Measurements from ENCODE around the gene PHYHIPL. TPM values are rescaled to one million over a fixed set of nuclear protein-coding genes. Genes with fewer than 3 reads are reported as not detected.
A peak's percentile ranks its signal among the peaks of the same experiment; 100 is the strongest.

The PHYHIPL gene
- total RNA-seq: not detected

GRCh38 chr10:59176241-59177030 lies at the start of gene PHYHIPL:
Gene PHYHIPL (plus strand): TSS chr10:59176643. CDS start chr10:59176854, 211 bp downstream.
- POLR2A ChIA-PET: no interaction called here
- no peaks in the 10 kb centered on the region for H3K36me3 Mint-ChIP-seq (ENCODE audit: low read depth)
- intact Hi-C loops (cut with micrococcal nuclease): no loop called here
- H3K4me3 Mint-ChIP-seq: no peak within 1 kb of the TSS
- H3K27ac Mint-ChIP-seq: no peak within 1 kb of the TSS
- peaks cover 1% of the 10 kb centered on the region for H3K9me3 Mint-ChIP-seq
- no peak for TF ChIP-seq CTCF (IDR thresholded peaks at IDR 0.05)
- DNase-seq (peak; percentile 2), ATAC-seq (no peak)
- CTCF ChIA-PET: no interaction called here
- peaks cover 20% of the 10 kb centered on the region for H3K27me3 Mint-ChIP-seq
- peaks cover 3% of the 10 kb centered on the region for H3K4me1 Mint-ChIP-seq (ENCODE audit: low read depth)

- H3K36me3 Mint-ChIP-seq (ENCODE audit: low read depth): no peaks in the 10 kb centered on the region
- no peak for TF ChIP-seq CTCF (IDR thresholded peaks at IDR 0.05)
- ChIA-PET POLR2A (no interaction called here), CTCF (no interaction called here)
- no peak overlapping the region for H3K4me3 Mint-ChIP-seq
- H3K27me3 Mint-ChIP-seq: no peaks in the 10 kb centered on the region
- intact Hi-C loops (cut with micrococcal nuclease): no loop called here
- no peak for ATAC-seq
- H3K27ac Mint-ChIP-seq: no peak overlapping the region
- H3K4me1 Mint-ChIP-seq (ENCODE audit: low read depth): no peaks in the 10 kb centered on the region
- H3K9me3 Mint-ChIP-seq: no peaks in the 10 kb centered on the region
- no peak for DNase-seq
These were observed 49.5 kb upstream of the PHYHIPL start for GRCh38 chr10:59126991-59127390.

- Mint-ChIP-seq H3K9me3 (no peaks in the 10 kb centered on the region), H3K4me3 (no peak overlapping the region), H3K36me3 (ENCODE audit: low read depth) (no peaks in the 10 kb centered on the region), H3K27ac (no peak overlapping the region), H3K4me1 (ENCODE audit: low read depth) (no peaks in the 10 kb centered on the region), H3K27me3 (no peaks in the 10 kb centered on the region)
- ATAC-seq (no peak), DNase-seq (no peak)
- CTCF ChIA-PET: no interaction called here
- no peak for TF ChIP-seq CTCF (IDR thresholded peaks at IDR 0.05)
- intact Hi-C loops (cut with micrococcal nuclease): no loop called here
- POLR2A ChIA-PET: no interaction called here
These were observed 48.5 kb upstream of the PHYHIPL start for GRCh38 chr10:59127991-59128390.

- ChIA-PET POLR2A (no interaction called here), CTCF (no interaction called here)
- H3K4me1 Mint-ChIP-seq (ENCODE audit: low read depth): no peaks in the 10 kb centered on the region
- H3K27me3 Mint-ChIP-seq: no peaks in the 10 kb centered on the region
- H3K9me3 Mint-ChIP-seq: no peaks in the 10 kb centered on the region
- DNase-seq (no peak), ATAC-seq (no peak)
- no peaks in the 10 kb centered on the region for H3K36me3 Mint-ChIP-seq (ENCODE audit: low read depth)
- intact Hi-C loops (cut with micrococcal nuclease): no loop called here
- H3K4me3 Mint-ChIP-seq: no peak overlapping the region
- H3K27ac Mint-ChIP-seq: no peak overlapping the region
- TF ChIP-seq CTCF (IDR thresholded peaks at IDR 0.05): no peak
These were observed 46.6 kb upstream of the PHYHIPL start for GRCh38 chr10:59129867-59130266.

- POLR2A ChIA-PET: no interaction called here
- Mint-ChIP-seq H3K4me3 (no peak overlapping the region), H3K9me3 (no peaks in the 10 kb centered on the region), H3K4me1 (ENCODE audit: low read depth) (no peaks in the 10 kb centered on the region), H3K36me3 (ENCODE audit: low read depth) (no peaks in the 10 kb centered on the region), H3K27ac (no peak overlapping the region), H3K27me3 (no peaks in the 10 kb centered on the region)
- CTCF ChIA-PET: no interaction called here
- intact Hi-C loops (cut with micrococcal nuclease): no loop called here
- no peak for TF ChIP-seq CTCF (IDR thresholded peaks at IDR 0.05)
- DNase-seq (no peak), ATAC-seq (no peak)
These were observed 44.8 kb upstream of the PHYHIPL start for GRCh38 chr10:59131666-59132065.
